HG03558 (cell line): ENCODE measurements around the gene NFIA.

ENCODE experiments used
- ATAC-seq: cut with Tn5 transposase; IDR thresholded peaks from one replicate; pipeline ENCODE4 v1.9.1; 2021; ENCODE audit warnings: moderate number of reproducible peaks; ENCODE audit not compliant: unreplicated experiment; ENCODE audit errors: extremely low read depth

NFIA gene

GRCh38 chr1:61098333-61098732, 16.0 kb downstream of the NFIA start:
- ATAC-seq: no peak

GRCh38 chr1:61098906-61099437, 16.6 kb downstream of the NFIA start:
- ATAC-seq: no peak

GRCh38 chr1:61100578-61100977, 18.2 kb downstream of the NFIA start:
- ATAC-seq: no peak

- no peak for ATAC-seq
Measured at GRCh38 chr1:61101536-61101935, 19.2 kb downstream of the NFIA start.

- ATAC-seq: no peak
Measured at GRCh38 chr1:61102041-61102440, 19.7 kb downstream of the NFIA start.

- no peak for ATAC-seq
Measured at GRCh38 chr1:61102621-61103020, 20.3 kb downstream of the NFIA start.

- ATAC-seq: no peak
Measured at GRCh38 chr1:61104220-61104671, 21.9 kb downstream of the NFIA start.

- ATAC-seq: no peak
Measured at GRCh38 chr1:61107638-61108037, 25.3 kb downstream of the NFIA start.

- ATAC-seq: no peak
Measured at GRCh38 chr1:61109158-61109557, 26.8 kb downstream of the NFIA start.

GRCh38 chr1:61109910-61110309, 27.5 kb downstream of the NFIA start:
- no peak for ATAC-seq

GRCh38 chr1:61110554-61110953, 28.2 kb downstream of the NFIA start:
- no peak for ATAC-seq

- no peak for ATAC-seq
Measured at GRCh38 chr1:61111084-61112004, 29.0 kb downstream of the NFIA start.

GRCh38 chr1:61114178-61114870, 32.0 kb downstream of the NFIA start:
- no peak for ATAC-seq

- no peak for ATAC-seq
Measured at GRCh38 chr1:61115436-61115835, 33.1 kb downstream of the NFIA start.

GRCh38 chr1:61116421-61116820, 34.1 kb downstream of the NFIA start:
- ATAC-seq: no peak

- ATAC-seq: no peak
Measured at GRCh38 chr1:61117283-61117682, 34.9 kb downstream of the NFIA start.

GRCh38 chr1:61119085-61119484, 36.7 kb downstream of the NFIA start:
- ATAC-seq: no peak

GRCh38 chr1:61120246-61120840, 38.0 kb downstream of the NFIA start:
- no peak for ATAC-seq

GRCh38 chr1:61120998-61121397, 38.6 kb downstream of the NFIA start:
- no peak for ATAC-seq

- no peak for ATAC-seq
Measured at GRCh38 chr1:61121631-61122030, 39.3 kb downstream of the NFIA start.

GRCh38 chr1:61122389-61122788, 40.0 kb downstream of the NFIA start:
- ATAC-seq: no peak
